Endodermal cell (in vitro differentiated cells): ENCODE data around the gene OPHN1. TPM values are rescaled to one million over a fixed set of nuclear protein-coding genes. Genes with fewer than 3 reads are reported as not detected.

Source experiments
- DNase-seq: peaks from one replicate; pipeline ENCODE4 v3.0.0-alpha.2; 2017
- H3K27ac ChIP-seq: 2 replicates; pipeline ENCODE4 v1.5.1; 2013; ENCODE audit warnings: mild to moderate bottlenecking, low read depth, low read length, moderate library complexity
- H3K27me3 ChIP-seq: 2 replicates; pipeline ENCODE4 v1.6.1; 2013; ENCODE audit warnings: mild to moderate bottlenecking, low read length, moderate library complexity; ENCODE audit not compliant: insufficient read depth, control insufficient read depth, poor library complexity, severe bottlenecking
- H3K36me3 ChIP-seq: 2 replicates; pipeline ENCODE4 v1.7.0; 2013; ENCODE audit warnings: mild to moderate bottlenecking, low read length, moderate library complexity; ENCODE audit not compliant: control insufficient read depth, insufficient read depth
- H3K4me1 ChIP-seq: one replicate; pipeline ENCODE4 v1.7.0; 2013; ENCODE audit warnings: low read length; ENCODE audit not compliant: control insufficient read depth, insufficient read depth
- H3K4me3 ChIP-seq: 2 replicates; pipeline ENCODE4 v1.5.1; 2013; ENCODE audit warnings: mild to moderate bottlenecking, low read length, moderate library complexity
- H3K9ac ChIP-seq: 2 replicates; pipeline ENCODE4 v1.6.1; 2013; ENCODE audit warnings: mild to moderate bottlenecking, low read length, moderate library complexity; ENCODE audit not compliant: poor library complexity, severe bottlenecking; ENCODE audit errors: extremely low read depth
- H3K9me3 ChIP-seq: 2 replicates; pipeline ENCODE4 v1.6.1; 2013; ENCODE audit warnings: mild to moderate bottlenecking, low read length, moderate library complexity; ENCODE audit not compliant: control insufficient read depth
- H3K27ac Mint-ChIP-seq: 2 replicates; pipeline ENCODE4 v1.8.0; 2020; ENCODE audit warnings: mixed read lengths
- H3K27me3 Mint-ChIP-seq: 2 replicates; pipeline ENCODE4 v1.8.0; 2021; ENCODE audit warnings: mild to moderate bottlenecking, mixed read lengths; ENCODE audit not compliant: insufficient read depth
- H3K36me3 Mint-ChIP-seq: 2 replicates; pipeline ENCODE4 v1.8.0; 2020; ENCODE audit warnings: low read depth, mixed read lengths
- H3K4me1 Mint-ChIP-seq: 2 replicates; pipeline ENCODE4 v1.8.0; 2020; ENCODE audit warnings: mixed read lengths
- H3K4me3 Mint-ChIP-seq: 2 replicates; pipeline ENCODE4 v1.8.0; 2020; ENCODE audit warnings: mild to moderate bottlenecking, moderate library complexity, mixed read lengths
- H3K9me3 Mint-ChIP-seq: 2 replicates; pipeline ENCODE4 v1.8.0; 2020; ENCODE audit warnings: mild to moderate bottlenecking, mixed read lengths
- WGBS, 2 experiments: methylation state at CpG; one replicate each; pipeline versions ENCODE4 v1.1.5 to v1.1.7; 2013; ENCODE audit warnings: missing lambda C conversion rate in 2 of 2, mixed read lengths in 1 of 2; ENCODE audit not compliant: insufficient coverage in 1 of 2, insufficient read length in 1 of 2; 5-methylcytosine and 5-hydroxymethylcytosine counted together
- total RNA-seq, 2 donors: library from RNA; stranded (reverse); fragmentation: NEBNext Ultra II Directional in 1 of 2; extraction: Animal tissue kit (Norgen Biotek cat#: 25700) in 1 of 2; gene quantifications; 2 replicates in 1 of 2; 3 replicates in 1 of 2; pipeline ENCODE4 v1.2.1, GENCODE V29; 2021
- TF ChIP-seq, protein P1 (sequence below): fragments of 200-600 bp; sonication (generic); conservative IDR thresholded peaks from 2 replicates; pipeline ENCODE4 v1.5.0; 2021; ENCODE audit warnings: antibody characterized with exemption, mild to moderate bottlenecking

OPHN1 gene
- total RNA-seq, 2 donors from 2014 or later = 2.9 to 5.0 TPM

DNA sequence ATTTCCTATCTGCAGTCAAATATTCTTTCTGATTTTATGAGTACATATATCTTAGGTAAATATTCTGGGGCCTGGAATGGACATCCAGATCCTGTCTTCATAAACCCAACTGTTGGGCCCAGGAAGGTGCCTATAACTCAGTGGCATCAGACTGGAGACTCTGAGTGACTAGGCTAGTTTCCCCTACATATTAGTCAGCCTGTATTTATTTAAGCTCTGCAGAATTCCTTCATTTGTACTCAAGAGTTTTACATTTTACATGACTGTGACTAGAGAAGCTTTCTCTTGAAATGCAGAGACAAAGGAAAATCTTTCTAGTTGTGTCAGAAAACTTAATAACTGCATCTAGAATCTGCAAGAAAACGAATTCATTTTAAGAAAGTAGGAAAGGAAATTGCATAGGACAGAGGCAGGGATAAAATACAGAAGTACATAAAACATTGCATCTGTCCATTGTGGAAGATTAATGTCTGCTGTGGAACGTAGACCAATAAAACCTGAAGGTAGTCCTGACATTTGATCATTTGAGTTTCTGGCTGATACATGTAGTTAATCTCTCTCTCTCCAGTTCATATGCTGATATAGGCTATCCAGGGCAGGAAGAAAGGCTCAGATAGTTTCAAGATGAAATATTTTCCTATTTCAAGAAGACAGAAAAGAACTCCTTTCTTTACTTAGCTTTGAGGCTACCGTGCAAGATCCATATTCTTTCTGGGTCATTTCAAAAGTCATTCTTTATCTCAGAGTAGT, 78.2 kb downstream of the OPHN1 start:
- TF ChIP-seq, protein P1, sequence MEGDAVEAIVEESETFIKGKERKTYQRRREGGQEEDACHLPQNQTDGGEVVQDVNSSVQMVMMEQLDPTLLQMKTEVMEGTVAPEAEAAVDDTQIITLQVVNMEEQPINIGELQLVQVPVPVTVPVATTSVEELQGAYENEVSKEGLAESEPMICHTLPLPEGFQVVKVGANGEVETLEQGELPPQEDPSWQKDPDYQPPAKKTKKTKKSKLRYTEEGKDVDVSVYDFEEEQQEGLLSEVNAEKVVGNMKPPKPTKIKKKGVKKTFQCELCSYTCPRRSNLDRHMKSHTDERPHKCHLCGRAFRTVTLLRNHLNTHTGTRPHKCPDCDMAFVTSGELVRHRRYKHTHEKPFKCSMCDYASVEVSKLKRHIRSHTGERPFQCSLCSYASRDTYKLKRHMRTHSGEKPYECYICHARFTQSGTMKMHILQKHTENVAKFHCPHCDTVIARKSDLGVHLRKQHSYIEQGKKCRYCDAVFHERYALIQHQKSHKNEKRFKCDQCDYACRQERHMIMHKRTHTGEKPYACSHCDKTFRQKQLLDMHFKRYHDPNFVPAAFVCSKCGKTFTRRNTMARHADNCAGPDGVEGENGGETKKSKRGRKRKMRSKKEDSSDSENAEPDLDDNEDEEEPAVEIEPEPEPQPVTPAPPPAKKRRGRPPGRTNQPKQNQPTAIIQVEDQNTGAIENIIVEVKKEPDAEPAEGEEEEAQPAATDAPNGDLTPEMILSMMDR = no peak
- Histone ChIP-seq H3K27me3 (no peaks in the 10 kb centered on the region), H3K27ac (no peak overlapping the region), H3K4me1 (no peaks in the 10 kb centered on the region), H3K9ac (no peak overlapping the region), H3K36me3 (no peaks in the 10 kb centered on the region), H3K9me3 (no peaks in the 10 kb centered on the region), H3K4me3 (no peak overlapping the region)
- 82 to 100% methylated on average over 1 to 3 of the region's 3 CpGs for WGBS, 2 experiments
- H3K9me3 Mint-ChIP-seq = peaks cover 41% of the 10 kb centered on the region
- no peak overlapping the region for H3K4me3 Mint-ChIP-seq
- H3K27me3 Mint-ChIP-seq = no peaks in the 10 kb centered on the region
- no peak for DNase-seq
- no peak overlapping the region for H3K27ac Mint-ChIP-seq
- no peaks in the 10 kb centered on the region for H3K4me1 Mint-ChIP-seq
- no peaks in the 10 kb centered on the region for H3K36me3 Mint-ChIP-seq

DNA sequence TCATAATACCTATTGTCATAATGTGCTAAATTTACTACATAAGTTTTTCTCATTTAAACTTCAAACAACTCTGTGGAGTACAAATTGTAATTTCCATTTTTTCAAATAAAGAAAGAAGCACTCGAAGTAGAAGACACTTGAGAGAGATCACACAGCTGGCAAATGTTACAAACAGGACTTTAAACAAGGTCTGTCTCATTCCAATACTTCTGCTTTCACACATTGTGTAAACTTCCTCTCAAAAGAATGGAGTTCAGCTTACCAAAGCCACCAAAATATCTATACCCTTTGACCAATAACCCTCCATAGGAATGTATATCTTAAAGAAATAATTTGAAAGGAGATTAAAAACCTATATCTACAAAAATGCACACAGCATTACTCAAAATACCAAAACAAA, 88.3 kb downstream of the OPHN1 start:
- Mint-ChIP-seq H3K9me3 (peaks cover 41% of the 10 kb centered on the region), H3K27me3 (no peaks in the 10 kb centered on the region), H3K27ac (no peak overlapping the region), H3K4me3 (no peak overlapping the region), H3K4me1 (no peaks in the 10 kb centered on the region), H3K36me3 (no peaks in the 10 kb centered on the region)
- TF ChIP-seq, protein P1 = no peak
- Histone ChIP-seq H3K9ac (no peak overlapping the region), H3K27me3 (no peaks in the 10 kb centered on the region), H3K36me3 (no peaks in the 10 kb centered on the region), H3K4me3 (no peak overlapping the region), H3K27ac (no peak overlapping the region), H3K9me3 (no peaks in the 10 kb centered on the region), H3K4me1 (no peaks in the 10 kb centered on the region)
- DNase-seq = no peak
- 67 to 91% methylated on average over 1 of the region's 1 CpG for WGBS, 2 experiments

DNA sequence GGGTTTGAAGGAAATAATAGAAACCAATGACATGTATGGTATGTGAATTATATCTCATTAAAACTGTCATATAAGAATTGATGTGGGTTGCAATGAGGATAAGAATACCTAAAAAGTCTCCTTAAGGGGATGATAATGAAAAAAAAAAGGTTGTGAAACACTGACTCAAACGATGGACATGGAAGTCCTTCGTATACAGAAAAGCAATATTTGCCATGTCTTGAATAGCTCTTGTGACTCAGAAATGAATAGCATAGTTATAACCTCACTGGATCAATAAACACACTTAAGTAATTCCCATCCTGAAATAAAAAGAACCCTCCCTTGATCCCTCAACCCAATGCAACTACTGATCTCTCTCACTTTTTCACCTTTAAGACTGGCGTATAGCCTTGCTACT, 89.7 kb downstream of the OPHN1 start:
- Histone ChIP-seq H3K27me3 (no peaks in the 10 kb centered on the region), H3K9ac (no peak overlapping the region), H3K4me1 (no peaks in the 10 kb centered on the region), H3K27ac (no peak overlapping the region), H3K9me3 (no peaks in the 10 kb centered on the region), H3K36me3 (no peaks in the 10 kb centered on the region), H3K4me3 (no peak overlapping the region)
- Mint-ChIP-seq H3K4me1 (no peaks in the 10 kb centered on the region), H3K27me3 (no peaks in the 10 kb centered on the region), H3K36me3 (no peaks in the 10 kb centered on the region), H3K4me3 (no peak overlapping the region), H3K9me3 (peaks cover 32% of the 10 kb centered on the region), H3K27ac (no peak overlapping the region)
- TF ChIP-seq, protein P1 = no peak
- DNase-seq = no peak
- 80 to 88% methylated on average over 1 to 3 of the region's 3 CpGs for WGBS, 2 experiments
